GM19023 (cell line): ENCODE data around the gene ARID3C.

Experiments used
- ATAC-seq: cut with Tn5 transposase; IDR thresholded peaks from one replicate; pipeline ENCODE4 v1.9.1; 2021; ENCODE audit warnings: mild to moderate bottlenecking, moderate library complexity; ENCODE audit not compliant: unreplicated experiment

ARID3C gene

DNA sequence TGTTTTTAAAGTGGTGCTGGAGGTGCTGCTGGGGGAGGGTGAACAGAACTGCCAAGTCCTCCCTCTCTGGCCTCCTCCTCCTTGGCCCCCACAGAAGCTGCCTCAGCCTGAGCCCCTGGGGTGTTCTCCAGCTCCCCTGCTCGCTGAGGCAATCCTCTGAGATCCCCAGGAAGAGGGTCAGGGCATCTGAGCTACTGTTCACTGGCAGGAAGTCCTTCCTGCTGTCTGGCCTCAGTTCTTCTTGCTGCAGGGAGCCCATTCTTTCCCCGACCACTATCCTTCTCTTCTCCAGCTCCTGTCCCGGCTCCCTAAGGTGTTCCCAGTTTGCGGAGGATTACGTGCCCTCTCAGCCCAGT is 49.1 kb downstream of the ARID3C start:
- ATAC-seq, result no peak

DNA sequence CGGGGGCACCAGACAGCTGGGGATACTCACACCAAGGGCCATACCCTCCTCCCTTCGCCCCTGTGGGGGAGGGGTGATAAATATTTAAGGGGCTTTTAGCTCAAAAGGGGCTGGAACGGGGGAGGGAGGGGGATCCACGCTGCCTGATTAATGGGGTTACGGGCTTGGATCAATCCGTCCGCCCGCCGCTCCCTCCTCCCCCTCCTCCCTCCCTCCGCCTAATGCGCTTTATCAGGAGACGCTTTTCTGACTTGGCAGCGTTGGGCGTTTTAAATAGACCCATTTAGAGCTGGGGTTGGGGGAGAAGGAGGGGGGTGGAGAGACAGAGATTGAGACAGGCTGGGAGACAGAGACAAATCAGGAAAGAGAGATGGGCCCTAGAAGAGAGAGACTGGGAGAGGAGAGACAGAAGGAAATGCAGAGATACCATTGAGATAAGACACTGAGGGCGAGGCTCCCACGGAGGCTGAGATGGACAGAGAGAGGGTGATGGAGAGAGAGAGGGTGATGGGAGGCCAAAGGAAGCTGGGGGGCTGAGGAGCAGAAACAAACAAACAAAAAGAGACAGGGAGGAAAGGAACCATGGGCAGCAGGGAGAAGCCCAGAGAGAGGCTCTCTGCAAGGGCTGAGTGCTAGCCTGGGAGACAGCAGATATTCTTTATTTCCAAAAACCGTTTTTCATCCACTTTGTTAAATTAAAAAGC is 49.6 kb downstream of the ARID3C start:
- no peak for ATAC-seq

DNA sequence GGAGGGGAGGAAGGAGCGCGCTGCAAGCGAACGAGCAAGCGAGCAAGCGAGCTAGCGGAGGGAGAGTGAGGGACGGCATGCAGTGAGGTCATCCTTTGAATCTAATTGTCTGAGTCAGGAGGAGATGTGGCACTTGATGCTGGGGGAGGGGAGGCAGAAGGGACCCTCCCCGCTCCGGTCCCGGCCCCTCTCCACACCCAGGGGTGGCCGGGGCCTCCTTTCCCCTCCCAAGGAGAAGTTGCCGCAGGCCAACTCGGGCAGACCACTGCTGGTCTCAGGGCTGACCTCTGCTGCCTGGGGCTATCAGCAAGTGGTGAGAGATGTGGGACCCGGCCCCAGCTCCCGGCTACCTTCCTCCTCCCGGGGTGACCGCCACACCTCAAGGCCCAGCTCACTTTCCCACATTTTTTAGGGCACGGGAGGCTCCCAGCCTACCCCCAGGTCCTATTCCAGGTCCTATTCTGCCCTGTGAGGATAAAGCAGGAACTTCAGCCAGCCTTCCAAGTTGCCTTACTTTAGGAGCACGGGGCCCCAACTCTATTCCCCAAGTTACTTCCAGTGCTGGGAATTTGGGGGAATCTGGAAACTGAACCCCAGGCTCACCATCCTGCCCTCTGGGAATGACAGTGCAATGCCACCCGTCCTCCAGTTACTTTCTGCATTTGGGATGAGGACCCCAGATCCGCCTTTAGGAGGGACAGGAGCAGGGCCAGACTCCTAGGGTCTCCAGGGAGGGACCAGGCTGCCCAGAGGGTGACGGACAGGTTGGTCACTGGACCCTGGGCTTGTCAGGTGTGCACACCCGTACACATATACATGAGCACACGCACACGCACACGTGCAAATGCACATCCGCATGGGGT is 50.4 kb downstream of the ARID3C start:
- no peak for ATAC-seq

DNA sequence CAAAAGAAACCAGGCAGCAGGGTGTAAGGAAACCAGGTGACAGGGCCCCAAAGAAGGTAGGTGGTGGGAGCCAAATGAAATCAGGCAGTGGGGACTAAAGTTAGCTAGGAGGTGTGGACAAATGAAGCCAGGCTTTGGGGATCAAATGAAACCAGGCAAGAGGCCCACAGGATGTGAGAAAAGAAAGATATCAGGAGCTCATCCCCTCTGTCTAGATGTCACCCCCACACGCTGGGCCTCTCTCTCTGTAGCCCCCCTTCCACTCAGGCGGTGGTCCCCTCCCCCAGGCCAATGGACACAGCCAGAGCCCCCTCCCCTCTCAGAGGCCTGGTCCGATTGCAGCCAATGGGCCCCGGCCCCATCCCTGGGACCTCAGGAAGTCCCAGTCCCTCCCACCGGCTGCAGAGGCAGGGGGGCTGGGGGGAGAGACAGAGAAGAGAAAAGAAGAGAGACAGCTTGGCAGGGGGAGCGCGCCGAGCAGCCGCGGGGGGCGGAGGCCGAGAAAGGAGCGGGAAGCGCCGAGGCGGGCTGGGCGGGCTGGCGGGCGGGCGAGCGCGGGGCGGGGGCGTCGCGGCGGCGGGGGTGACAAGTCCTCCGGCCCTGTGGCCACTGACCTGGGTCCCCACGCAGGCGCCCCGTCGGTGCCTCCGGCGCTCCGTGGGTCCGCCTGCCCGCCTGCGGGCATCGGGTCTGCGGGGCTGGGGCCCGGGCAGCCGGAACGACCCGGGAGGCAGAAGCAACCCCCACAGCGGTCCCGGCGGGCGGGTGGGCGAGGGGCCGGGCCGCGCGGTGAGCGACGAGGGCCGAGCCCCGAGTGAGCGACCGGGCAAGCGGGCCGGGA is 51.2 kb downstream of the ARID3C start:
- no peak for ATAC-seq

DNA sequence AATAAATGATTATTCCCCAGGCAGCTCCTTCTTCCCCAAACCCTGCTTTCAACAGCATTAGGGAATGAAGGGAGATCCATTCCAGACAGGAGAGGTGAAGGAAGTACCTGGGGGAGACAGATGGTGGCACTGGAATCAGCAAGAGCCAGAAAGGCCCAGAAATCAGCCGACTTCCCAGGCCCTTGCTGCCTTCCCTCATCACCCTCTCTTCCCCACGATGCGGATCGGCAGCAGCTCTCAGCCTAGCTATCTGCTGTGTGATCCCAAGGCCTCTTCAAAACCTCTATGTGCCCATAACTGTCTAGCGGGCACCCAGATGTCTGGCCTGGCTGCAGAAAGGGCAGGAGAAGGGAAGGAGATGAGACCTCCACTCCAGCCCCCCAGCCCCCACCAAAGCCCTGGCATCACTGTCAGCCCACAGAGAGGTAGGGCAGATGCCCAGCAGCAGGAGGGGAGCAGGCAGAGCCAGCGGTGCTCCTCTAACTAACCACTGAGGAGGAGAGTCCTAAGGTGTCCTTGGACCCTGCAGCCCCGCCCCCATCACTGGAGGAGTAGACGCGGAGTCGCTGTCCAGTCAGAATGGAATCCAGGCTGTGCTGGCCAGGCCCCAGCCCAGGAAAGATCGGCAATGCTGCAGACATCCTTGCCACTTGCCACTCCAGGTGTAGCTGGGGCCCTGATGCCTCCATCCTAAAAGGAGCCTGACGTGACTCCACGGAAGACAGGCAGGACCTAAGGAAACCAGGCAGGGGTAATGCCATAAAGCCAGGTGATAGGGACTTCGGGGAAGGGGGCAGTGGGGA is 52.1 kb downstream of the ARID3C start:
- no peak for ATAC-seq

- no peak for ATAC-seq
Observed at GRCh38 chr9:34575862-34576596, 52.8 kb downstream of the ARID3C start.

- no peak for ATAC-seq
Observed at GRCh38 chr9:34575241-34575640, 53.6 kb downstream of the ARID3C start.

DNA sequence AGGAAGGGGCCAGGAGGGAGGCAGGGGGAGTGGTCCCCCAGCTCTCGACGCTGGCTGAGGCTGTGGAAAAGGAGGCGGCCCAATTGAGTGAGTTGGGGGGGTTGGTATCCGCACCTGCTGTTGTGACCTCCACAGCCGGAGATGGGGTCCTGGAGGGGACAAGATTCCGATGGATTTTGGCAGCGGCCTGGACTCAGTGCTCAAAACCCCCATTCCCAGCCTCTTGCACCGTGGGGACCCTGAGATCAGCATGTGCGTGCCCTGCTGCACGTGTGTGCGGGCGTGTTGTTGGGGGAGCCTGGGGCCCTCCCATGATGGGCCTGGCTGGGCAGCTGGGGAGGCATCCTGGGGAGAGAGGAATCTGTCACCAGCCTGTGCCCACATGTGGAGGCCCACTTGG is 54.3 kb downstream of the ARID3C start:
- no peak for ATAC-seq

DNA sequence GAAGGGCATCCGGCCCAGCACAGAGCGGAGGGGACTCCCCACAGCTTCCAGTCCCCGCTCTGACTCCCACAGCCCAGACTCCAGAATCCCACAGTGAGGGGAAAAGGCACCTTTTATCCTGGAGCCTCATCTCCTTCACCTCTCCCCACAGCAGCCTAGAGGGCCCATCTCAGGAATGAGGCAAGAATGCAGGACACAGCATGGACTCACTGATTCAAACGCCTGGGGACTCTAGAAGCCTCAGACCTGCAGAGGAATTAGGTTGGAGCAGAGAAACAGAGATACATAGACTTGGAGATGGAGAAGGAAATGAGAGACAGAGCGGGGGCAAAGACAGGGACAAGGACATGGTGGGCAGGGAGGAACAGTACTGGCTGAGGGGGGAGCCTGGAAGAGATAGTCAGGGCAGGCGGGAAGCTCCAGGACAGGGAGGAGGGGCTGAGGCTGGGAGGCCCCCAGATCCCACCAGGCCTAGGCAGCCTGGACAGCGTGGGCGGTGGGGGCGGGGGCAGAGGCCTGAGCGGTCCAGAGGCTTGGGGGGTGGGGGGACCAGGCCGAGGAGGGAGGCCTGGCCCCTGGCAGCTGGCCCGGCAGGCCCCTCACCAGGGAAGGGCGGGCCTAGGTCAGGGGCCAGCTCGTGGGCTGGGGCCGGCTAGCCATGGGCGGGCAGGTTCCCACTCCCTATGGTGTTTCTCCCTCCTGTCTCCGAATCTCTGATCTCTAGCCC is 55.1 kb downstream of the ARID3C start:
- ATAC-seq, result no peak

- no peak for ATAC-seq
Observed at GRCh38 chr9:34572628-34573027, 56.2 kb downstream of the ARID3C start.

DNA sequence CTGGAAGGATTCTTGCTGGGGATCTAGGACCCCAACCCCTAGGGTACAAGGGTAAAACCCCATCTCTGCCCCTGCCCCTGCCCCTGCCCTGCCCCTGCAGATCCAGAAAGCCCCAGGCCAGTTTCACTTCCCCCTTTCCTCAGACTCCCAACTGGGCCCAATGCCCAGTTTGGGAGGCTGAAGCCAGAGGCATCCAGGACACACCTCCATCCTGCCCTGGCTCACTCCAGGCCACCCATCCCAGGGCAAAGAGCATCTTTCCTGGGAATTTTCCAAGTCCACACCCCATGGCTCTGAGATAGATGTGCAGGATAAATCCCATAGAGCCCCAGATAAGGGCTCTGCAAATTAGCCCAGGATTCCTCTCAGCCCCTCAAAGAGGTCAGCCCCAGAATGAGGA is 56.8 kb downstream of the ARID3C start:
- ATAC-seq, result no peak

DNA sequence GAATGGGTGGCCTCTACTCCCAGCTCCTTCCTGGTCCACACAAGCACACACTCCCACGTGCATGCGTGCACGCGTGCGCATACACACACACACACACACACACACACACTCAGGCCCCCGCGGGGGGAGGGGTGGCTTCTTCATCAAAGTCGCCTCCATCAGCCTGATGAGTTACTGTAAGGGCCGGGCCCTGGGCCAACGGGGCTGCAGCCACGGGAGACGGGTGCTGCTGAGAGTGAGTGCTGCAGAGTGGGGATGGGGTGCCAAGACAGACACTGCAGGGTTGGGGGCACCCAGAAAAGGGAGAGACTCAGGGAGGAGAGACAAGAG is 57.4 kb downstream of the ARID3C start:
- ATAC-seq, result no peak
